Progenitor cell of endocrine pancreas (in vitro differentiated cells): ENCODE data around the gene RGS3. TPM values are rescaled to one million over a fixed set of nuclear protein-coding genes. Genes with fewer than 3 reads are reported as not detected.

ENCODE experiments used
- DNase-seq: peaks from one replicate; pipeline ENCODE4 v3.0.0; 2021; ENCODE audit warnings: low spot score; ENCODE audit not compliant: unreplicated experiment
- H3K27ac Mint-ChIP-seq: 2 replicates; pipeline ENCODE4 v1.8.0; 2021; ENCODE audit warnings: mild to moderate bottlenecking, moderate library complexity, mixed read lengths
- H3K27me3 Mint-ChIP-seq: 2 replicates; pipeline ENCODE4 v1.8.0; 2021; ENCODE audit warnings: mixed read lengths
- H3K36me3 Mint-ChIP-seq: 2 replicates; pipeline ENCODE4 v1.8.0; 2022; ENCODE audit warnings: mixed read lengths; ENCODE audit not compliant: insufficient read depth
- H3K4me1 Mint-ChIP-seq: 2 replicates; pipeline ENCODE4 v1.8.0; 2021; ENCODE audit warnings: low read depth, mixed read lengths
- H3K4me3 Mint-ChIP-seq: 2 replicates; pipeline ENCODE4 v1.8.0; 2021; ENCODE audit warnings: low read depth, mild to moderate bottlenecking, moderate library complexity, mixed read lengths
- H3K9me3 Mint-ChIP-seq: 2 replicates; pipeline ENCODE4 v1.8.0; 2021; ENCODE audit warnings: low read depth, mixed read lengths
- total RNA-seq: library from RNA; stranded (reverse); gene quantifications from 2 replicates; pipeline ENCODE4 v1.2.1, GENCODE V29; 2021
- TF ChIP-seq, protein P1 (sequence below): fragments of 200-600 bp; sonication (generic); IDR thresholded peaks from one replicate; pipeline ENCODE4 v1.5.0; 2021; ENCODE audit warnings: antibody characterized with exemption, mild to moderate bottlenecking; ENCODE audit not compliant: unreplicated experiment

The RGS3 gene
- total RNA-seq, 1 donor from 2014 or later = 39.3 TPM

DNA sequence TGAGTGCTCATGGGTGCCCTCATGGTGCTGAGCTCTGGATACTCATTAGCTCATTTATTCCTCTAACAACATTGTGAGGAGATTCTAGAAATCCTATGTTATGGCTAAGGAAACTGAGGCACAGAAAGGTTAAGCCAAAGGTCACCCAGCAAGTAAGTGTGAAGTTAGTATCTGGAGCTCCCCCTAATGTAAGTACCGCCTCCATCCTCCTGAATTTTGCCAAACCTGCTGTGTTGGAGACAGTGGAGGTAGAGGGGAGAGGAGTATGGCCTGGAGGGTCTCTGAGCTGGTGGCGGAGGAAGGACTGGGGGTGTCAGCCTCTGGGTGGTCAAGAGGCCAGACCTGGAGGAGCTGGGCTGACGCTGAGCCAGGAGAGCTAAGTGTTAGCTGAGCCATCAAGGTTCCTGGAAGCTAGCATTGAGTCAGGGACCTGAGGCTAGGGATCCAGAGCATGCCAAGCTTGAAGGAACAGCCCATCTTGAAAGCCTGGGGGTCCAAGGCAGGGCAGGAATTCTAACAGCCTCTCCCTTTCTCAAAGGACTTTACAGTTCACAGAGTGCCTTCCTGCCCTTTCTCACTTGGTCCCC lies 114.8 kb downstream of the RGS3 start:
- TF ChIP-seq, protein P1, sequence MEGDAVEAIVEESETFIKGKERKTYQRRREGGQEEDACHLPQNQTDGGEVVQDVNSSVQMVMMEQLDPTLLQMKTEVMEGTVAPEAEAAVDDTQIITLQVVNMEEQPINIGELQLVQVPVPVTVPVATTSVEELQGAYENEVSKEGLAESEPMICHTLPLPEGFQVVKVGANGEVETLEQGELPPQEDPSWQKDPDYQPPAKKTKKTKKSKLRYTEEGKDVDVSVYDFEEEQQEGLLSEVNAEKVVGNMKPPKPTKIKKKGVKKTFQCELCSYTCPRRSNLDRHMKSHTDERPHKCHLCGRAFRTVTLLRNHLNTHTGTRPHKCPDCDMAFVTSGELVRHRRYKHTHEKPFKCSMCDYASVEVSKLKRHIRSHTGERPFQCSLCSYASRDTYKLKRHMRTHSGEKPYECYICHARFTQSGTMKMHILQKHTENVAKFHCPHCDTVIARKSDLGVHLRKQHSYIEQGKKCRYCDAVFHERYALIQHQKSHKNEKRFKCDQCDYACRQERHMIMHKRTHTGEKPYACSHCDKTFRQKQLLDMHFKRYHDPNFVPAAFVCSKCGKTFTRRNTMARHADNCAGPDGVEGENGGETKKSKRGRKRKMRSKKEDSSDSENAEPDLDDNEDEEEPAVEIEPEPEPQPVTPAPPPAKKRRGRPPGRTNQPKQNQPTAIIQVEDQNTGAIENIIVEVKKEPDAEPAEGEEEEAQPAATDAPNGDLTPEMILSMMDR = no peak
- DNase-seq = no peak

DNA sequence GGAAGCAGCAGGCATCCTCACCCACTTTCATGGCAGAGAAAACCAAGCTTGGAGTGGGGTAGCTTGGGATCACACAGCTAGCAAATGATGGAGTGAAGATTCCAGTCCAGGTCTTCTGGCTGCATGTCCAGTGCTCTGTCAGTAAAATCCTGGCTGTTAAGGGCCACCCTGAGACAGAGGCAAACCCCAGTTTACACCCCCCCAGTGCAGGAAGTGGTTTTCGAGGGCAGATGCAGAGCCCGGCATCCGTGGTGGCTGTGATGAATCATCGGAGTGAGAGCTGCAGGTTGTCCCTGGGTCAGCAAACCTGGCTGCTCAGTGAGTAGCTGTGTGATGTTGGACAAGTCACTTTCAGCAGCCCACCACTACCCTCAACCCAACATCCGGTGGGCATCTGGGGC lies 115.4 kb downstream of the RGS3 start:
- peaks cover 6% of the 10 kb centered on the region for H3K4me1 Mint-ChIP-seq
- H3K36me3 Mint-ChIP-seq = no peaks in the 10 kb centered on the region
- H3K9me3 Mint-ChIP-seq = no peaks in the 10 kb centered on the region
- DNase-seq = no peak
- H3K27ac Mint-ChIP-seq = no peak overlapping the region
- TF ChIP-seq, protein P1 = no peak
- no peaks in the 10 kb centered on the region for H3K27me3 Mint-ChIP-seq
- no peak overlapping the region for H3K4me3 Mint-ChIP-seq

More for the DNA sequence above, 114.8 kb downstream of the RGS3 start:
- no peaks in the 10 kb centered on the region for H3K27me3 Mint-ChIP-seq
- H3K27ac Mint-ChIP-seq = no peak overlapping the region
- H3K4me3 Mint-ChIP-seq = no peak overlapping the region
- H3K36me3 Mint-ChIP-seq = no peaks in the 10 kb centered on the region
- peaks cover 6% of the 10 kb centered on the region for H3K4me1 Mint-ChIP-seq
- H3K9me3 Mint-ChIP-seq = no peaks in the 10 kb centered on the region

DNA sequence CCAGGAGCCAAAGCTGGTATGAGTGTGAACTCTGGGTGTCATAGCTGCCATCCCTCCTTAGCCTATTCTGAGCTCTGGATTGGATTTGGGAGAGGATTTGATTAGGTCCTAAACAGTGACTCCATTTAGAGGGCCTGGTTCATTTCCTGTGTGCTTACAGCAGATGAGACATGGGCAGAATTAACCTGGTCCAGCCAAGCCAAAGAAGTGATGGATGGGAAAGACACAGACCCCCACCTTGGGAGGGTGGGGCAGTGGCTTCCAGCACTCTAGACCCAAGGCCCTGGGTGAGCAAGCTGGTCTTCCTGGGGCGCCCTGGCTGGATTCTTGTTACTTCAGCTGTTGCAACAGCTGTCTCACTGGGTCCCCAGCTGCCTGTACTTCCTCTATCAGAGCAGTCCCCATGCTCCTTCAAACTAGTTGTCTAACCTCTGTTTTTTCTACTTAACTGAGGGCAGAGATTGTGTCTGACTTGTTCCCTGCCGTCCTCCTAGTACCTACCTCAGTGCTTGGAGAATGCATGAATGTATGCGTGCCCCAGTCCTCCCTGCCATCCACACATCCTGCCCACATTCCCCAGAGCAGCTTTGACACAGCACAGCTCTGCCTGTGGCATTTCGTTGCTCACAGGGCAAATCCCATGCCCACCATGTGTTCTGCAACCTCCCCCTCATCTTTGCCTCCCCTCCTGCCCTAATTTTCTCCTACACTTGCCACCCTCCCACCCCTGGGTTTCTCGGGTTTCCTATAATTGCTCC lies 115.9 kb downstream of the RGS3 start:
- Mint-ChIP-seq H3K9me3 (no peaks in the 10 kb centered on the region), H3K4me3 (no peak overlapping the region), H3K27me3 (no peaks in the 10 kb centered on the region), H3K4me1 (peaks cover 6% of the 10 kb centered on the region), H3K36me3 (no peaks in the 10 kb centered on the region), H3K27ac (peak overlapping the region; percentile 43)
- TF ChIP-seq, protein P1 = no peak
- DNase-seq = no peak

DNA sequence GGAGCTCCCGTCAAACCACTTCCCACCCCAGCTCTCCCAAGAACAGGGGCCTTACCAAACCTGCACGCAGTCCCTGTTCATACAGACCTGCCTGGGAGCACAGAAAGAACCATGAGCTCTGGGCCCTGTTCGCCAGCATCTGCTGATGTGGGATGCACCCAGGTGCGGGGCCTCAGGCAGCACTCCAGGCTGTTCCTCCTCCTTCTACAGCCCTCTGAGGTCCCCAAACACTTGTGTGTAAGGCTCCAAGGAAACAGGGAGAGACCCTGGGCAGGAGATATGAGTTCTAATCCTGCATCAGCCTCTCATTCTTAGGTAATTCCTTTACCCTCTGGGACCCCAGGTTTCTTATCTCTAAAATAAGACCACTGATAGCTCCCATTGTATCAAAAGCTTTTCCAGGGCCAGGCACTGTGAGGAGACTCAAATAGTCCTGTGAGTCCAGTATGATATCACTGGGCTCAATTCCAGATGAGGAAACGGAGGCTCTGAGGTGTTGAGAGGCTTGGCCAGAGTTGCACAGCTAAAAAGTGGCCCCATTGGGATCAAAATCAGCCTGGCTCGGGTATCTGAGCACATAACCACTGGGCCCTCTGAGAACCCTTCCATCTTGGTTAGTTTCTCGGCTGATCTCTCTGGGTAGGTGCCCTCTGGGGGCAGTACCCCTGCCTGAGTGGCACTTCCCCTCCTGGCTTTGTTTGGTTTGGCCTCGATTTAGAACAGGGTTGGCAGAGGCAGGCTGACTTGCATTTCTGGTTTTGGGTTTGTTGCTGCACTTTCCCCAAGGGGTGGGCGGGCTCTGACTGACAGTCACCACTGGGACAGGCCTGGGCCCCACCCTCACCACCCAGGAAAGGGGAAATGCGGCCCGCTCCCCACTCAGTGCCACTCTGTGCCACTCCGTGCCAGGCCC lies 116.8 kb downstream of the RGS3 start:
- no peak overlapping the region for H3K4me3 Mint-ChIP-seq
- H3K4me1 Mint-ChIP-seq = peaks cover 5% of the 10 kb centered on the region
- no peak for DNase-seq
- no peaks in the 10 kb centered on the region for H3K9me3 Mint-ChIP-seq
- H3K36me3 Mint-ChIP-seq = peaks cover 2% of the 10 kb centered on the region
- TF ChIP-seq, protein P1 = no peak
- H3K27ac Mint-ChIP-seq = peak overlapping the region; percentile 43
- H3K27me3 Mint-ChIP-seq = no peaks in the 10 kb centered on the region

DNA sequence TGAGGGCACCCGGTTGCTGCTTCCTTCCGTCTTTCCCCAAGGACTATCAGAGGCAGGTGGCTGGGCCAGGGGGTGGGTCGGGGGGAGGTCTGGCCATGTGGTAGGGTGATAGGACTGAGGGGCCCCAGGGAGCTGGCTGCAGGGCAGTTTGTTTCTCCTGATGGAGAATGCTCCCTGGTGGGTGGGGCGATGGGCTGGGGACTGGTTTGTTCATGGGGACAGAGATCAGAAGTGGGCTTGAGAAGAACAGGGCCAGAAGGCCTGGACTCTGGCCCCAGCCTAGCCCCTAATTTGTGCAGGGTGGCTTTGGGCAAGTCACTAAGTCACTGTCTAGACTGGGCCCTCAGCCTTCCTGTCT lies 117.4 kb downstream of the RGS3 start:
- peaks cover 2% of the 10 kb centered on the region for H3K36me3 Mint-ChIP-seq
- H3K4me1 Mint-ChIP-seq = no peaks in the 10 kb centered on the region
- no peak for DNase-seq
- H3K27ac Mint-ChIP-seq = no peak overlapping the region
- H3K4me3 Mint-ChIP-seq = no peak overlapping the region
- H3K9me3 Mint-ChIP-seq = no peaks in the 10 kb centered on the region
- TF ChIP-seq, protein P1 = no peak
- H3K27me3 Mint-ChIP-seq = no peaks in the 10 kb centered on the region
